AG04450 (cell line): ENCODE data around the gene ARFGAP1. TPM values are rescaled to one million over a fixed set of nuclear protein-coding genes. Genes with fewer than 3 reads are reported as not detected.

ENCODE experiments used
- CTCF ChIA-PET: fragments of 300-600, 350-600 bp; formaldehyde crosslinking; extraction: SDS; loops from one replicate; lab custom pipeline; 2022; ENCODE audit warnings: antibody characterized with exemption, inconsistent platforms; lab: Charles Lee
- POLR2A ChIA-PET: fragments of 350-600 bp; formaldehyde crosslinking; extraction: SDS; loops from one replicate; lab custom pipeline; 2021; ENCODE audit warnings: antibody characterized with exemption, inconsistent platforms; lab: Yijun Ruan, JAX
- DNase-seq: peaks from one replicate; pipeline ENCODE4 v3.0.0-alpha.2; 2011; ENCODE audit warnings: low read depth, low spot score
- H3K27ac ChIP-seq: one replicate; pipeline ENCODE4 v1.5.1; 2012; ENCODE audit warnings: low read depth, low read length, control low read depth
- H3K27me3 ChIP-seq: one replicate; pipeline ENCODE4 v1.6.0; 2012; ENCODE audit warnings: low read length; ENCODE audit not compliant: control insufficient read depth, insufficient read depth
- H3K4me3 ChIP-seq: 2 replicates; pipeline ENCODE4 v1.5.1; 2011; ENCODE audit warnings: mild to moderate bottlenecking, low read depth, low read length, control low read depth
- H3K9me3 ChIP-seq: 2 replicates; pipeline ENCODE4 v1.5.1; 2012; ENCODE audit warnings: low read length; ENCODE audit not compliant: control insufficient read depth, insufficient read depth
- polyA plus RNA-seq: library from polyadenylated mRNA; depleted of rRNA; stranded (reverse); fragments of >200 nt; gene quantifications from 2 replicates; pipeline ENCODE4 v1.2.3, GENCODE V29; 2011
- TF ChIP-seq, protein P1 (sequence below): IDR thresholded peaks from 2 replicates; pipeline ENCODE4 v1.5.1; 2011; ENCODE audit warnings: low read depth, low read length, control low read depth, inconsistent platforms

The ARFGAP1 gene
- polyA plus RNA-seq, 1 experiment: 52.6 TPM

DNA sequence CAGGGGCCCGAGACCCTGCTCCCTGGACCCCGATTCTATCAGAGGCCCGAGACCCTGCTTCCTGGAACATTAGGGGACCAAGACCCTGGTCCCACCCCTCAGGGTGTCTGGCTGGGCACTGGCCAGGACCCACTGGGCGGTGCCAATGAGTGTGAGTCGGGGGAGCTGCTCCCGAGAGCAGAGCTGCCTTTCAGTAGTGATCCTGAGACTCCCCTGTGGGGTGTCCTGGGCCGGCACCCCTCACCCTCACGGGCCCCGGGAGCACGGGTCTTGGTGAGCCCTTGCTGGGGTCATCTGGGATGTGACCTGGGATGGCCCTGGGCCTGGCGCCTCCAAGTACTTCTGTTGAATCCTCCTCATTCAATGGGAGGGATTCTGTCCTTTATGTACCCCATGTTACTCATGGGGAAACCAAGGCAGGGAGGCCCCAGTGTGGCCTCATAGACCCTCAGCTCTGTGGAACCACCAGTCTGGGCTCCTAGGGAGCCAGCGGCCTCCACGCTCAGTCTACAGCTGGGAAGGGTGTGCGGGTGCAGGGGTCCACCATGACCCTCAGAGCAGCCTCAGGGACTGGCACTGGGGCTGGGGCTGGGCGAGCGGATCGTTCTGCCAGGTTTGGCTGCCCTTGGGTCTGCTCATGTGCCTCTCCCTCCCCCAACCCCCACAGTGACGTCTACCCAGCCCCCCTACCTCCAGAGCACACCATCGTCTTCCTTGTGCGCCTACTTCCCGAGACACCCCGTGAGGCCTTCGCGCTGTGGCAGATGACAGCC, 46.0 kb downstream of the ARFGAP1 start:
- ChIA-PET CTCF (no interaction called here), POLR2A (no interaction called here)
- Histone ChIP-seq H3K4me3 (no peak overlapping the region), H3K27me3 (peaks cover 34% of the 10 kb centered on the region), H3K9me3 (no peaks in the 10 kb centered on the region), H3K27ac (no peak overlapping the region)
- no peak for DNase-seq
- TF ChIP-seq, protein P1, sequence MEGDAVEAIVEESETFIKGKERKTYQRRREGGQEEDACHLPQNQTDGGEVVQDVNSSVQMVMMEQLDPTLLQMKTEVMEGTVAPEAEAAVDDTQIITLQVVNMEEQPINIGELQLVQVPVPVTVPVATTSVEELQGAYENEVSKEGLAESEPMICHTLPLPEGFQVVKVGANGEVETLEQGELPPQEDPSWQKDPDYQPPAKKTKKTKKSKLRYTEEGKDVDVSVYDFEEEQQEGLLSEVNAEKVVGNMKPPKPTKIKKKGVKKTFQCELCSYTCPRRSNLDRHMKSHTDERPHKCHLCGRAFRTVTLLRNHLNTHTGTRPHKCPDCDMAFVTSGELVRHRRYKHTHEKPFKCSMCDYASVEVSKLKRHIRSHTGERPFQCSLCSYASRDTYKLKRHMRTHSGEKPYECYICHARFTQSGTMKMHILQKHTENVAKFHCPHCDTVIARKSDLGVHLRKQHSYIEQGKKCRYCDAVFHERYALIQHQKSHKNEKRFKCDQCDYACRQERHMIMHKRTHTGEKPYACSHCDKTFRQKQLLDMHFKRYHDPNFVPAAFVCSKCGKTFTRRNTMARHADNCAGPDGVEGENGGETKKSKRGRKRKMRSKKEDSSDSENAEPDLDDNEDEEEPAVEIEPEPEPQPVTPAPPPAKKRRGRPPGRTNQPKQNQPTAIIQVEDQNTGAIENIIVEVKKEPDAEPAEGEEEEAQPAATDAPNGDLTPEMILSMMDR: no peak

DNA sequence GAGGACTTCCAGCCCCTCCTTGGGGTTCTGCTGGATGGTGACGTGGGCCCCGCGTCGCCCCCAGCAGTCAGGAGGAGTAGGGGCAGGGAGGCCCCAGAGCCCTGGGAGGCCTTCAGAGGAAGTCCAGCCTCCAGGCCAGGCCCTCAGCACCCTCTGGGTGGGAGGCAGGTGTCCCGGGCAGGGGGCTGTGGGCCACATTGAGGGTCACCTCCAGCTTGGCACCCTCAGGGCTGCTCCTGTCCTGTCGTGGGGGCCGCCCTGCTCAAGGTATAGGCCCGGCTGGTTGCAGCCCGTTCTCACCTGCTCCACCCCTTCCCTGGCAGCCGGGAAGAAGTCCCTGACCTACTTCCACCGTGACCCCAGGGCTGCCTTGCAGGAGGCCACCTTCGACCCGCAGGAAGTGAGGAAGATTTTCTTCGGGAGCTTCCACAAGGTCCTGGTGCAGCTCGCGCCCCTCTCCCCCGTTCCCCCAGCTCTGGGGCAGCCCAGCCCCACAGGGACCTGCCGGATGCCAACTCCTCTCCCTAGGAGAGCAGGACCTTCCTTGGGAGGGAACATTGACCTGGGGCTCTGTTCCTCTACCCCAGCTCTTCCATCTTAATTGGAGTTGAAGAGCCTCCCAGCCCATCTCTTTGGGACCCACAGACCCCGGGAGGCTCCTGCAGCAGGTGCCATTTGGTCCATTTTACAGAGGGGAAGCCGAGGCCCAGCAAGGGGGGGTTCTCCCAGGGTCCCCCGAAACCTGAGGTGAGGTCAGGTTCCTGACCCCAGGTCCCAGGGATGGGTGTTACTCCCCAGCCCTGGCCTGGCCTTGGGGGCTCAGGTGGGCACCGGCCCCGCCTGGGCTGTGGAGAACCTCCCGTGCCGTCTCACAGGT, 46.8 kb downstream of the ARFGAP1 start:
- POLR2A ChIA-PET: no interaction called here
- TF ChIP-seq, protein P1: no peak
- CTCF ChIA-PET: no interaction called here

DNA sequence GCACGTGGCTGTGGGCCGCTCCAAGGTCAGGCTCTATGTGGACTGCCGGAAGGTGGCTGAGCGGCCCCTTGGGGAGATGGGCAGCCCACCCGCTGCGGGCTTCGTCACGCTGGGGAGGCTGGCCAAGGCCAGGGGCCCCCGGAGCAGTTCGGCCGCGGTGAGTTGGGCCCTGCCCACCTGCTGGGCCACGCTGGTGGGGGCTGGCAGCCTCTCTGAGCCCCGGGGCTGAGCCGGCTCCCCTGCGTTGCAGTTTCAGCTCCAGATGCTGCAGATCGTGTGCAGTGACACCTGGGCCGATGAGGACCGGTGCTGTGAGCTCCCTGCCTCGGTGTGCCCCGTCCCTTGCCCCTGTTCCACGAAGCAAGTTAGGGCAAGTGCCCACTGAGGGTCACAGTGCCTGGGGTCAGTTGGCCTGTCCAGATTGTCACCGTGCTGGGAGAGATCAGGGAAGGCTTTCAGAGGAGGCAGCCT, 47.5 kb downstream of the ARFGAP1 start:
- TF ChIP-seq, protein P1: no peak
- H3K9me3 ChIP-seq: no peaks in the 10 kb centered on the region
- no peak for DNase-seq
- no peak overlapping the region for H3K27ac ChIP-seq
- H3K4me3 ChIP-seq: no peak overlapping the region
- POLR2A ChIA-PET: no interaction called here
- H3K27me3 ChIP-seq: peaks cover 46% of the 10 kb centered on the region
- CTCF ChIA-PET: no interaction called here

More for the DNA sequence above, 46.8 kb downstream of the ARFGAP1 start:
- no peaks in the 10 kb centered on the region for H3K9me3 ChIP-seq
- no peak overlapping the region for H3K4me3 ChIP-seq
- H3K27ac ChIP-seq: no peak overlapping the region
- no peak for DNase-seq
- peaks cover 41% of the 10 kb centered on the region for H3K27me3 ChIP-seq

DNA sequence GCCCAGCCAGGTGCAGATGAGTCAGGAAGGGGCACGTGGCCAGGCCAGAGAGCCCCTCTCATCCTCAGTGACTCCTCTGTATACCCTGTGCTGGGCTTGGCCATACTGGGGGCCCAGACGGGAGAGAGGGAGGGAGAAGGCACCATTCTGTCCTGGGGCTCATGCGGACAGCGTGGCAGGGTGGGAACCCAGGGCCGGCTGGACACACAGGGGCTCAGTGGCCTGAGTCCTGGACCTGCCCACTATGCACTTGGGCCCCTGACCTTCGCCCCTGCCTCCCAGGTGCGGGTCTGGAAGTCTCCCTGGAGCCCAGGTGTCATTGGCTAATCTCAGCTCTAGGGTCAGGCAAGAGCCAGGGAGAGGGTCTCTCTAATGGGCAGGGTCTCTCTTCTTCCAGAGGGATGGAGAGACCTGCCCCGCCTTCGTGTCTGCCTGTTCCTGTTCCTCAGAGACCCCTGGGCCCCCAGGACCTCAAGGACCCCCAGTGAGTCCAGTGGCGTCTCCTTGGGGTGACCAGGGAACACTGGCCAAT, 48.1 kb downstream of the ARFGAP1 start:
- Histone ChIP-seq H3K4me3 (no peak overlapping the region), H3K27ac (no peak overlapping the region), H3K27me3 (peaks cover 47% of the 10 kb centered on the region), H3K9me3 (no peaks in the 10 kb centered on the region; the same call in 1 of the 2 replicates)
- POLR2A ChIA-PET: no interaction called here
- TF ChIP-seq, protein P1: no peak
- CTCF ChIA-PET: interaction anchor here (1.2 kb wide), 1 partner anchor 97 kb away, joined by 8 read pairs; no protein-coding TSS in a partner anchor
- no peak for DNase-seq
